Neural crest cell (in vitro differentiated cells): ENCODE measurements around the gene AKAP7. TPM values are rescaled to one million over a fixed set of nuclear protein-coding genes. Genes with fewer than 3 reads are reported as not detected.

Source experiments
- DNase-seq: peaks from one replicate; pipeline ENCODE4 v3.0.0; 2021; ENCODE audit warnings: low read depth, mixed read lengths, low spot score
- H3K27ac Mint-ChIP-seq: one replicate; pipeline ENCODE4 v1.8.0; 2021; ENCODE audit warnings: mild to moderate bottlenecking, mixed read lengths; ENCODE audit not compliant: unreplicated experiment
- H3K27me3 Mint-ChIP-seq: 2 replicates; pipeline ENCODE4 v1.8.0; 2021; ENCODE audit warnings: low read depth, mild to moderate bottlenecking, mixed read lengths
- H3K36me3 Mint-ChIP-seq: 2 replicates; pipeline ENCODE4 v1.8.0; 2021; ENCODE audit warnings: low read depth, mild to moderate bottlenecking, mixed read lengths
- H3K4me1 Mint-ChIP-seq: 2 replicates; pipeline ENCODE4 v1.8.0; 2021; ENCODE audit warnings: mixed read lengths
- H3K4me3 Mint-ChIP-seq: one replicate; pipeline ENCODE4 v1.8.0; 2021; ENCODE audit warnings: mild to moderate bottlenecking, mixed read lengths
- H3K9me3 Mint-ChIP-seq: 2 replicates; pipeline ENCODE4 v1.8.0; 2021; ENCODE audit warnings: mixed read lengths
- total RNA-seq: library from RNA; stranded (reverse); gene quantifications from 2 replicates; pipeline ENCODE4 v1.2.1, GENCODE V29; 2021
- TF ChIP-seq, protein P1 (sequence below): fragments of 200-600 bp; sonication (generic); conservative IDR thresholded peaks from 2 replicates; pipeline ENCODE4 v1.5.0; 2021; ENCODE audit warnings: antibody characterized with exemption, mild to moderate bottlenecking

The AKAP7 gene
- total RNA-seq, 1 donor from 2014 or later = 7.8 TPM

DNA sequence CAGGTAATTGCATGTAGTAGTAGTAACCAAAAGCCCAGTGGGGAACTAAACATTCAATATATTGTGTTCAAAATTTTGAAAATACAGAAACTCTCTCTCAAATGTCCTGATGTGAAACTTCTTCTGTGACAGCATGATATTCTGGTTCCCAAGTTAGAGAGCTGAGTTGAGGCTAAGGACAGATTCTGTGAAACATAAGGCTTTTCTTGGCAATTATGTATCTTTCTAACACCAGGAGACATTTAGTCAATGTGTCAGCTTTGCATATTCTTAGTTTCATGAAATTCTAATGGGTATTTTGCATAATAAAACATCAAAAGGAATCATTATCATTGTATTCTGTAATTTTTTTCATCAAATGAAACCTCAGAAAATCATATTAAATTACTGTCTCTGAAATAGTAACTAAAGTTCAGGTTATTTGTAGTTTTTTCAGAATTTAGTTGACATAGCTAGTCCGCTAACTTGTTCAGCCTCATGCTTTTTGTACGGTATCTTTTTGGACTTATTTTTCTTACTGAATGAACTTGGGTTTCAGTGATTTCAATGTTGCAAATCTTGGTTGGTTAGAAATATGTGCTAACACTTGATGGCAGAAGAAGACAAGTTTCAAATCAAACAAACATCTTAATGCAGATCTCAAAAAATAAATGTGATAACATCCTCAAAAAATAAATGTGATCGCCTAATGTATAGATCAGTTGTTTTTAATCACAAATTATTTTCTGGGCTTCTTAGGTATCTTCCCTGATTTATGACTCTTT is 70.4 kb downstream of the AKAP7 start:
- no peaks in the 10 kb centered on the region for H3K27me3 Mint-ChIP-seq
- H3K27ac Mint-ChIP-seq = no peak overlapping the region
- H3K4me1 Mint-ChIP-seq = no peaks in the 10 kb centered on the region
- H3K4me3 Mint-ChIP-seq = no peak overlapping the region
- TF ChIP-seq, protein P1, sequence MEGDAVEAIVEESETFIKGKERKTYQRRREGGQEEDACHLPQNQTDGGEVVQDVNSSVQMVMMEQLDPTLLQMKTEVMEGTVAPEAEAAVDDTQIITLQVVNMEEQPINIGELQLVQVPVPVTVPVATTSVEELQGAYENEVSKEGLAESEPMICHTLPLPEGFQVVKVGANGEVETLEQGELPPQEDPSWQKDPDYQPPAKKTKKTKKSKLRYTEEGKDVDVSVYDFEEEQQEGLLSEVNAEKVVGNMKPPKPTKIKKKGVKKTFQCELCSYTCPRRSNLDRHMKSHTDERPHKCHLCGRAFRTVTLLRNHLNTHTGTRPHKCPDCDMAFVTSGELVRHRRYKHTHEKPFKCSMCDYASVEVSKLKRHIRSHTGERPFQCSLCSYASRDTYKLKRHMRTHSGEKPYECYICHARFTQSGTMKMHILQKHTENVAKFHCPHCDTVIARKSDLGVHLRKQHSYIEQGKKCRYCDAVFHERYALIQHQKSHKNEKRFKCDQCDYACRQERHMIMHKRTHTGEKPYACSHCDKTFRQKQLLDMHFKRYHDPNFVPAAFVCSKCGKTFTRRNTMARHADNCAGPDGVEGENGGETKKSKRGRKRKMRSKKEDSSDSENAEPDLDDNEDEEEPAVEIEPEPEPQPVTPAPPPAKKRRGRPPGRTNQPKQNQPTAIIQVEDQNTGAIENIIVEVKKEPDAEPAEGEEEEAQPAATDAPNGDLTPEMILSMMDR = no peak
- no peaks in the 10 kb centered on the region for H3K36me3 Mint-ChIP-seq
- peaks cover under 1% of the 10 kb centered on the region for H3K9me3 Mint-ChIP-seq
- DNase-seq = no peak

DNA sequence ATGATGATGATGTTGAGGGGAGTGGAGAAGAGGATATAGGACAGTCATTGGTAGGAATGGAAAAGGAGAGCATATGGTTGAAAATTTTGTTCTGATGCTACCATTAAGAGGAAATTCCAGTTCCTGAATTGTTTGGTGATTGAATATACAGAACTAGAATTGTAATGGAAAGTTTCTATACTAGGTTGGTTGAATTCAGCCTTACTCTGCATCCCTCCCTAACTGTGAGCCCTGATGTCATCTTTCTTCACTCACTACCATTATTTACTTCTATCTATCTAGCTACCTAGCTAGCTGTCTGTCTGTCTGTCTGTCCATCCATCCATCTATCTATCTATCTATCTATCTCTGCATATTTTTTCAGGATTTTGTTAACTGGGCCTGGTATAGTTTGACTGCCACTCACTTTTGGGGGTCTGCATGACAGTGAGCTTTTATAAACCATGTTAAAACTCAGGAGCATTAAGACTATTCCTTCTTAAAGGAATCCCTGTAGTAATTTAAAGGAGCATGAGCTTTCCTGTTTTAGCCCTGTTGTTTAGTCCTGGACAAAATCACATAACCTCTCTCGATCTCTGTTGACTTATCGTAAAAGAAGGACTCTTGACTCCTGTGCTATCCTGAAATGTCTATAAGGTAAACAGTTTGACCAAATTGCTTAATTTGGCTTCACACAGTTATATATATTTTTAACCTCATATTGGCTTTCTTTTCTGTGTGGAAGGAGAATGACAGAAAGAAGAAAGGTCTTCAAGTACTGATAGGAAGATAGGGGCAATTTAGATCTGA is 71.4 kb downstream of the AKAP7 start:
- Mint-ChIP-seq H3K4me3 (no peak overlapping the region), H3K27me3 (no peaks in the 10 kb centered on the region), H3K4me1 (no peaks in the 10 kb centered on the region), H3K27ac (no peak overlapping the region), H3K36me3 (no peaks in the 10 kb centered on the region), H3K9me3 (peaks cover 4% of the 10 kb centered on the region)
- DNase-seq = no peak
- TF ChIP-seq, protein P1 = no peak

DNA sequence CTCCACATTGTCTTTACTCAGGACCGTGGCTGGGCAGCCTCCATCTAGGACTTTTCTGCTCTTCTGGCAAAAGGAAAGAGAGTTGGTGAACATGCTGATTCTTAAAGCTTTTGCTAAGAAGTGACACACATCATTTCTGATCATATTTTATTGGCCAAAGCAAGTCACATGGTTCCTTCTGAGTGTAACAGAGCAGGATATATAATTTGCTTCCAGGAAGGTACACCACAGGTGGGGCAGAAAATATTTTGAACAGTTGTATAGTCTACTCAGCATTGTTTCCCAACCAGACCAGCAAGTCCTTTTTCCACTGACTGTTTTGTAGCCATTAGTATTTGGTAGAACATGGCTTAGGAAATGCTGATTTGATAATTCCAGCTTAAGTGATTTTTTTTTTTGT is 73.5 kb downstream of the AKAP7 start:
- Mint-ChIP-seq H3K9me3 (peaks cover 4% of the 10 kb centered on the region), H3K4me3 (no peak overlapping the region), H3K36me3 (no peaks in the 10 kb centered on the region), H3K4me1 (no peaks in the 10 kb centered on the region), H3K27me3 (no peaks in the 10 kb centered on the region), H3K27ac (no peak overlapping the region)
- no peak for DNase-seq
- TF ChIP-seq, protein P1 = no peak

DNA sequence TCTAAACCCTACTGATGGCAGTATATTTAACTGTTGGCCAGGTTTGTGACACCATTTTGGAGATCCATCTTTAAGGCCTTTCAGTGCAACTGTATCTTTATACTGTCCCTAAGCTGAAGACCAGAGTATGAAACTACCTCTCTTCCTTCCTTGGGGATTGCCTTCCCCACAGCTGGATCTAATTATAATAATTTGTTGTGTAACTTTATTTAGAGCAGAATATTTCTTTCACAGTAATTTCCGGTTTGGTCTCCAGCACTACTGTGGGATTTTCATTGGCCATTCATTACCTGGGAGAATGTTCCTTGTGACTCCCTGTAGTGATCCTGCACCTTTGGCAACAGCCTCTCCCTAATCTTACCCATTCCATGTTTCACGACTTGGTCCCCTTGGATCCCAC is 75.2 kb downstream of the AKAP7 start:
- TF ChIP-seq, protein P1 = no peak

DNA sequence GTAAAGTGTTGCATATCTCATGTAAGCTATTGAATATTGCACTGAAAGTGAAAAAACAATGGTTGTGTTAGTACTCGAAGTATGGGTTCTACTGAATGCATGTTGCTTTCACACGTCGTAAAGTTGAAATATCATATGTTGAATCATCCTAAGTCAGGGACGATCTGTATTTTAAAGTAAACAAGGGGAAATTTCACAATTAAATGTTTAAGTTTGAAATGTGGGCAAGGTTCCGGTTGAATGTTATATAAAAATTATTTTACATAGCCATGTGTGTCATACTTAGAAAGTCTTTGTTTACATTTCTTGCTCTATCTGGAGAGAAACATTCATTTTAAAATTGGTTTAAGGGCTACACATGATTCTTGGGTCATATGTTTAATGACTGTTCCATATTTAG is 76.8 kb downstream of the AKAP7 start:
- Mint-ChIP-seq H3K9me3 (peaks cover 4% of the 10 kb centered on the region), H3K27me3 (no peaks in the 10 kb centered on the region), H3K4me1 (no peaks in the 10 kb centered on the region), H3K36me3 (no peaks in the 10 kb centered on the region), H3K4me3 (no peak overlapping the region), H3K27ac (no peak overlapping the region)
- no peak for DNase-seq
- TF ChIP-seq, protein P1 = no peak

More for the DNA sequence above, 75.2 kb downstream of the AKAP7 start:
- no peak for DNase-seq
- no peak overlapping the region for H3K27ac Mint-ChIP-seq
- peaks cover 4% of the 10 kb centered on the region for H3K9me3 Mint-ChIP-seq
- no peaks in the 10 kb centered on the region for H3K27me3 Mint-ChIP-seq
- H3K36me3 Mint-ChIP-seq = no peaks in the 10 kb centered on the region
- H3K4me1 Mint-ChIP-seq = no peaks in the 10 kb centered on the region
- H3K4me3 Mint-ChIP-seq = no peak overlapping the region
